NCI-H1930 (cell line): ENCODE results near the gene XRCC3.

Experiments used
- DNase-seq, 2 experiments: peaks; one replicate each; lab custom pipeline; 2025; lab: John Stamatoyannopoulos, UW

XRCC3 gene

GRCh38 chr14:103715052-103716000, at the start of gene XRCC3, which contains the start of gene ZFYVE21:
XRCC3 (minus strand) TSS chr14:103715451; CDS start chr14:103711087, 4,364 bp downstream.
ZFYVE21 (plus strand) TSS chr14:103715810; CDS start chr14:103715842, 32 bp downstream.
- DNase-seq, result peak; percentile 98 to 99

GRCh38 chr14:103763730-103764488, 48.7 kb upstream of the XRCC3 start:
- DNase-seq, result no peak

DNA sequence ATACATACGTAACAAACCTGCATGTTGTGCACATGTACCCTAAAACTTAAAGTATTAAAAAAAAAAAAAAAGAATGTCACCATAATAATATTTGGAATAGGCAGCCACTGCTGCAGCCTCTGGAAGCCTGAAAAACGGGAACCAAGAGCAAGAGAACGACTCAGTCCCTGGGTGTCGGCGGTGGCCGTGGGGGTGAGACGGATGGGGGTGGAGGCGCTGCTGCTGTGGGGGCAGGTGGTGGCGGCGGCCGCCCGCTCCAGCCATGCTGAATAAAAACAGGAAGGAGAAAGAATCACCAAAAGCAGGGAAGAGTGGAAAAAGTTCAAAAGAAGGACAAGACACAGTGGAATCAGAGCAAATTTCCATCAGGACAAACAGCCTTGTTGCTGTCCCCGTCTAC, 47.3 kb upstream of the XRCC3 start:
- DNase-seq, result no peak

DNA sequence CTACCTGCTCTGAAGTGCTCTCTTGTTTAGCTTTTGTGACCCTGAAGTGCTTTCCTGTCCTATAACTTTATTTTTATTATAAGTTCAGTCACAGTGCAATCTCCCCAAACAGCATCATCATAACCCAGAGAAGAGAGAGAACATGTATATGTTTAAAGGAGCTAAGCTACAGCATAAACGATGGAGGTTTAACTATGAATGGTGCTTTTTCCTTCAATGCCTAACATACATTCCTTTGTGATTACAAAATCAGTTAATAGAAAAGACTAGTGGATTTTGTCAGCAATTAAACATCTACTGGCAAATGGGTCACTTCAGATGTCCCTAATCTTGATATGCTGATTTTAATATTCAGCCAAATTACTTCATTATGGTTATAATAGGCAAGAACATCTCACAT, 46.8 kb upstream of the XRCC3 start:
- DNase-seq, result no peak

GRCh38 chr14:103758059-103758776, 43.0 kb upstream of the XRCC3 start:
- no peak for DNase-seq

DNA sequence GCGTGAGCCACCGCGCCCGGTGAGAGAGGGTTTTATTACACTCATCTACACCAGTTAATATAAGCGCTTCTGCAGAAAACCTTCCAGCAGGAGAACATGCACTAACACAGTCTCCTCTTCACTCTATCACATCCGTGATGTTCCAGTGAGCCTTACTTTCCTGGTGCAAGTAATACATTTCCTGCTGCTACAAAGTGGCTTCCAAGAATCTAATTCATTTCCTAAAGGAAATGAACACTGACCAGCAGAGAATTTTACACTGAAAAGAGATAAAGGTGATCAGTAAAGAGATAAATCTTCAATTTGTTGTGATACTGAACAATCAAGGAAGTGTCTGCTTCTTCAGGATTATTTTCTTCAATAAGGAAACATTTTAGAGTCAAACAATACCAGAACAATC, 39.8 kb upstream of the XRCC3 start:
- no peak for DNase-seq

DNA sequence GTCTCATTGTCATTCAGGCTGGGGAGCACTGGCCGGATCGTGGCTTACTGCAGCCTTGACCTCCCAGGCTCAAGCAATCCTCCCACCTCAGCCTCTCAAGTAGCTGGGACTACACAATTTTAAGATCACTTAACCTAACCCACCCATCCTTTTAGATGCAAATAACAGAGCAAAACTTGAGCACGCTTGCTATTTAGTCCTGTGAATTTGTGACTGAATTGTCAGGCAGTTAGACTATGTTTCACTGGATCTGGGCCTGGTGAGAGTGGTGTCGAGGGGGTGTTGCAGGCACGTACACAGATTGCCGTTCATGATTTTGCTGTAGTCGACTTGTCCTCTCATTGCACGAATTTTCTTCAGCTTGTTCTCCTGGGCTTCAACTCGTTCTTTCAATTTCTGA, 38.5 kb upstream of the XRCC3 start:
- DNase-seq, result no peak

DNA sequence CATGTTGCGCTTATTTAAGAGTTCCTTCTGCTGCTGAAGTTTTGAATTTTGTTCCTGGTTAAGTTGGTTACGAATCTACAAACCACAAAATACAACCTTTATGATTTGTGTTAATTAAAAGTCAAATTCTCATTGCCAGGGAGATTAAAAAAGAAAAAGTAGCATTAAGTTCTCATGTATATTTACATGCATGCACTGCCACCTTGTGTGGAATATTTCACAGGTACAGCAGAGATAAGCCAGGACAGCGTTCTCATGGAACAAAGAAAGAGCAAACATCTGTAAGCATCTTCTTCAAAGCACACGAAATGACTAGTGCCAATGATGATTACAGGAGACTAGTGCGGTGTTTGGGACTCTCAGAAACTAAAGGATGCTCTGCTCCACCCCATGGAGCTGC, 34.6 kb upstream of the XRCC3 start:
- DNase-seq, result no peak

DNA sequence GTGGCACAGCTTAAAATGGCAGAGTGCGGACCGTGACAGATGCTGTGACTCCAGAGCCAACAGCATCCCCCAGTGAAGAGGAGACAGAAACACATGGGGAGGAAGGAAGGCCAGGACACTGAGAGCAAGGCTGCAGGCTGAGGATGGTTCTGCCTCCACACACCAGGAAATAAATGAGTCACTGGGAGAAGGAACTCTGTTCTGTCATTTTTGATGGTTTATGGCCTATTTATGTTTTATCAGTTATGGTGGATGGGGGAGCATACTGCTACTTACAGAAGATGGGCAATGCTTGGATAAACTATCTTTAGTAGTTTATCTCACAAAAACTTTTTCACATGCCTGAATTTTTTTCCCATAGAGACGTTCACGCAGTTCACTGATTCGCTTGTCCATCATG, 34.2 kb upstream of the XRCC3 start:
- DNase-seq, result no peak

DNA sequence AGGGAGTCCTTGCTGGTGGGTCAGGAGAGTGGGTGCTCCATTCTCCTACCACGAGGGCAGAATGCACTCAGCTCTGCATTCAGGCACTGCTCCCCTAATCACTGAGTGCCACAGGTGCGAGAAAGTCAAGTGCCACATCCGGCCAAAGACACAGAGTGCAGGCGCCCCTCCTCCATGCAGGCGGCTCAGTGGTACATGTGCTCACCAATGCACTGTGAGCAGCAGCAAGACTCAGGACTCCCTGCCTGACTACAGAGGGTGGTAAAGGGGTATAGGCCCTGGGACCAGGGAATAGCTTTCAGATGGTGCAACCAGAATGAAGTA, 33.2 kb upstream of the XRCC3 start:
- DNase-seq, result no peak

DNA sequence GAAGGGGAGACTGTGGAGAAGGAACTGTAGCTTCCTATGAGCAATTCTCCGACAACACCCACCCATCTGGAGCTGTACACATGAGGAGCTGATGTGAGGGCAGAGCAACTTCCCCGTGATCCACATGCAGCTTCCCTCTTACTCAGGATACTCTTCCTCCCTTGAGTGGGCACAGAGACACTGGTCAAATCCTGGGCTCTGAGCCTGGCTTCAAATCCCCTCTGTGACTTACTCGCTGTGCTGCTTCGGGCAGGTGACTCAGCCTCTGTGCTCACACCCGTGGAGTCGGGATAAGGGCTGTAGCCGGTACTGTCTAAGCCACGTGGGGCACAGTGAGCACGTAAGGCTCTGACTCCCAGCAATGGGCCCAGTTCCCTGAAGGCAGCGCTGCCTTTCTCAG, 31.4 kb upstream of the XRCC3 start:
- no peak for DNase-seq

GRCh38 chr14:103745424-103745823, 30.2 kb upstream of the XRCC3 start:
- DNase-seq, result no peak

- DNase-seq, result no peak
These were observed 29.6 kb upstream of the XRCC3 start for GRCh38 chr14:103744621-103745395.

DNA sequence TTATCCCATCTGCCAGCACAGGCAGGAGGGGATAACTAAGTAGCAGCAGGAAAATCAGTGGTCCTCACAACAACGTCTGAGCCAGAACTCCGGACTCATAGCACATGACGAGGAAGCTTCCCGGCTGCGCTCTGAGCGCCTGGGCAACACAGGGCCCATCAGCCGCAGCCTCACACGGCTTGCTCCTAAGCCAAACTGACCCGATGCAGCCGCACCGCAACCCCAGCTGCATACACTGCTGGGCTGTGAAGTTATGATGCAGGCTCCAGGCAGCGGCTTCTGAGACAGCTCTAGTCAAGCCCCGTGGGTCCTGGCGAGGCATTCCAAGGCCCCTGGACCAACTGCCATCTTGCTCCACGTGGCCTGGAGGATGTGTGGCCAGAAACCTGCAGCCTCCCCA, 28.4 kb upstream of the XRCC3 start:
- DNase-seq, result no peak

DNA sequence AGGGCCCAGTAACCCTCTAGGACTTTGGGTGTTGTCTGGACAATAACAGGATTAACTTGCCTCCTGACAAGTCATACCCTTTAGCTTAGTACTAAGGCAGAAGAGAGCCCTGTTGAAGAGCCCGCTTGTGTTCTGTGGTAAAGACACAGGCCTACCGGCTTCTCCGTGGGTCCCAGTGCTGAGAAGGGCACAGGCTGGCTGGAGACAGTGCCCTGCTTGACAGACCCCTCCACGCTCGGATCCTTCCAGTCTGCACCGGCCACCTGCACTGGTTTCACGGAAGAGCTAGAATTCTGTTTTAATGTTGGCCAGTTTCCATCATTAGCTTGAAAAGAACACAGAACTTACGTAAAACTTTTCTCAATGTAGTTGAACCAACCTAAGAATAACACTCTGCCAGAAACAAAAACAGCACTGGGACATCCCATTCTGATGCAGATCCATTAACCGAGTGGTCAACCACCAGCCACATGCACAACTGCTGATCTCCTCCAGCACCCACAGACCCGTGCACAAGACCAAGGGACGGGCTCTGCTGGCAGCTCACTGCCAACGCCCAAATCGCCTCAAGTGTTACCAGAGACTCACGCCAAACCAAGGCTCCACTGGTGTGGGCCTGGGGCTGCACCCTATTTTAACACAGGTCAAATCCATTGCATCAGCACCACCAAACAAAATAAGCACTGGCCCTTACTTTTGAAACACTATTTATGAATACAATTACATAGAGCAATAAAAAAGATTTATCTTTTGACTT, 27.4 kb upstream of the XRCC3 start:
- DNase-seq, result no peak

GRCh38 chr14:103741876-103742275, 26.6 kb upstream of the XRCC3 start:
- no peak for DNase-seq

DNA sequence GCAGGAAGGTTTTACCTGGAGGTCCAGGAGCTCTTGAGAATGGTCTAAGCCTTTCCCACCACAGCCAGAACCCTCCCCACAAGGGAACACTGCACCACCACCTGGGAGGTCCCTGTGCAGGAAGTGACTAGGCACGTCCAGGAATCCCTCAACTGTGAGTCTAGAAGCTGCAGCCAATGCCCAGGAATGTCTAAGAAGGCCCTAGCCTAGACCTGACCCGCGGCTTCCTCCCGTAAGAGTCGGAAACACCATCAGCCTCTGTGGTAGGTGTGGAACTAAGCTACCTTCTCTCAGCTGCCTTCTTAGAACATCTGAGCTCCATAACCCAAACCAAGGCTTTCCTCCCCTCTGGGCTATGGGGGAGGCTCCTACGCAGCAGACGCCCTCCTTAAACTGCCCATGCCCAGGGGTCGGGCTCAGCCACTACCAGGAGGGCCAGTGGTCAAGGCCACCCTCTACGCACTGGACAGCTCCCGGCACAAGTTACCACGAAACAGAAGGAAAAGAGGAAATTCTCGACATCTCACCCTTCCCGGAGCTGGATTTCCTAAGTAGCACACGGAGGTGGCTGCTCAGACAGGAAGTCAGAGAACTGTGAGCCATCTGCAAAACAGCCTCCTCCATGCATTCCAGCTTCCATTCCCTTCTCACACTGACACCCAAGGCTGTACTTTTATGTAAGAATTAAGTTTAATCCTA, 25.9 kb upstream of the XRCC3 start:
- DNase-seq, result no peak

DNA sequence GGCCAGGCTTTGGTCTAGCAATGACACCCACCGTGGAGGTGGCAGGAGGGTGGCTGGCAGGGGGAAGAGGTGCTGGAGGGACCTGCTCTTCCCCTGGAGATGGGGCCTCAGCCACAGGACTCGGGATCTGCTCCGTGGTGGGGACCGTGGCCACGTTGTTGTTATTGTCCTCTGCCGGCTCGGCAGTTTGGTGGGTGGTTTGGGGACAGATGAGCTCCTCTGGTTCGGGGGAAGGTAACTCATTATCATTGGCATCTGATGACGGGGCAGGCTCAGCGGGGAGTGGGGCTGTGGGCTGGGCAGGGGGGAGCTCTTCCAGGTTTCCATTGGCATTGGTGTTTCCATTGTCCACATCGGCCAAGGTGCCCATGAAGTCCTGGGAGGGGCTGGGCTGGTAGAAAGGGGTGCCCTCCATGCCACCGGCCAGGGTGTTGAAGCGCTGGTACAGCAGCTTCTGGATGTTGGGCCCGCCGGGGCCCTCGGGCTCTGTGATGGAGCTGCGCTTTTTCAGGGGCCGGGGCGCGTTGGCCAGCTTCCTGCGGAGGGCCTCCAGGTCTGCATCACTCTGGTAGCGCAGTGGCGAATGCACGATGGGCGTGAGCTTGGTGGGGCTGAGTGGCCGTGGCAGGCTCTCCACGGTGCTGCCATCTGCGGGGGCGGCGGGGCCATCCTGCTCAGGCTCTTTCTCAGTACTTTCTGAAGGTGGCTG, 24.7 kb upstream of the XRCC3 start:
- no peak for DNase-seq

- no peak for DNase-seq
These were observed 24.2 kb upstream of the XRCC3 start for GRCh38 chr14:103739466-103739792.
